Adrenal gland (tissue), 12 donors: ENCODE data around the gene MED17. TPM values are rescaled to one million over a fixed set of nuclear protein-coding genes. Genes with fewer than 3 reads are reported as not detected.

Experiments used
- DNase-seq, 7 donors: peaks; one replicate each; pipeline ENCODE4 v3.0.0-alpha.2; 2019 to 2020
- H3K27ac ChIP-seq, 5 donors: fragments of 200-600 bp; sonication (generic) in 4 of 5; 1 replicate in 3 of 5; 2 replicates in 2 of 5; pipeline versions ENCODE4 v1.5.1 to v1.8.0; 2016 to 2020; ENCODE audit warnings: mild to moderate bottlenecking in 1 of 5
- H3K27me3 ChIP-seq: fragments of 200-600 bp; 2 replicates; pipeline ENCODE4 v1.8.0; 2021
- H3K36me3 ChIP-seq, 2 donors: fragments of 200-600 bp; replicated peaks in 1 of 2; 1 replicate in 1 of 2; 2 replicates in 1 of 2; pipeline versions ENCODE4 v1.5.1 to v1.8.0; 2018 to 2022
- H3K4me1 ChIP-seq, 2 donors: fragments of 200-600 bp; replicated peaks in 1 of 2; 1 replicate in 1 of 2; 2 replicates in 1 of 2; pipeline versions ENCODE4 v1.5.1 to v1.8.0; 2018 to 2021
- H3K4me3 ChIP-seq, 4 donors: fragments of 200-600 bp; sonication (generic) in 3 of 4; one replicate each; pipeline ENCODE4 v1.5.1; 2016 to 2018
- H3K9me3 ChIP-seq, 3 donors: fragments of 200-600 bp; sonication (generic) in 1 of 3; replicated peaks in 1 of 3; 1 replicate in 2 of 3; 2 replicates in 1 of 3; pipeline versions ENCODE4 v1.5.1 to v1.8.0; 2016 to 2021
- CTCF ChIP-seq, 6 experiments: fragments of 450-650 bp in 4 of 6; fragments of 200-600 bp in 2 of 6; sonication (generic) in 1 of 6; IDR thresholded peaks; 1 replicate in 5 of 6; 2 replicates in 1 of 6; pipeline versions ENCODE4 v1.5.1 to v1.8.0; 2016 to 2021; ENCODE audit warnings: antibody characterized with exemption in 6 of 6, mild to moderate bottlenecking in 2 of 6, moderate library complexity in 1 of 6
- POLR2A ChIP-seq, 2 donors: fragments of 450-650 bp; IDR thresholded peaks; one replicate each; pipeline ENCODE4 v1.6.1; 2017; ENCODE audit warnings: antibody characterized with exemption in 2 of 2, mild to moderate bottlenecking in 2 of 2, moderate library complexity in 1 of 2
- WGBS, 4 donors: extraction: QIAGEN DNeasy Blood & Tissue Kit in 2 of 4; methylation state at CpG; one replicate each; pipeline versions ENCODE4 v1.1.5 to v1.1.7; 2013 to 2017; 5-methylcytosine and 5-hydroxymethylcytosine counted together
- intact Hi-C, 2 donors: fragments of 100-400 bp; cut with DNase I; formaldehyde crosslinking; loops; one replicate each; pipeline versions ENCODE4 v1.14.1 to v1.15.0; 2022 to 2023
- polyA plus RNA-seq, 3 donors: library from polyadenylated mRNA; stranded (reverse); fragments of 200-250 nt in 2 of 3; fragments of 350-450 nt in 1 of 3; fragmentation: Illumina TruSeq in 1 of 3; extraction: RNeasy Lipid Tissue Mini Kit (QIAGEN cat#74804) in 1 of 3; gene quantifications; one replicate each; pipeline ENCODE4 v1.2.3, GENCODE V29; 2013 to 2014
- total RNA-seq, 9 donors: library from RNA; depleted of rRNA in 4 of 9; stranded (reverse); fragments of >200 nt in 4 of 9; fragments of 120-200 nt in 1 of 9; fragmentation: NEBNext Ultra II Directional in 1 of 9; extraction: Animal tissue kit (Norgen Biotek cat#: 25700) in 1 of 9; gene quantifications; one replicate each; pipeline versions ENCODE4 v1.1.0 to v1.2.4, GENCODE V29; 2013 to 2023
- donor health status: healthy with polysubstance abuse.
- donor health status: Bipolar disorder and iron deficiency.
- donor health status: DM: yes; HTN: yes; CAD: no.
- donor health status: DM: no; HTN: no; CAD: no.
- donor health status: DM: no; HTN: no; CAD: no.
- donor health status: DM: yes; HTN: yes; CAD: no.

Gene MED17
- total and polyA plus RNA-seq, 12 donors = 8.4 to 32.0 (median 21.1) TPM

GRCh38 chr11:93747122-93747521 is 37.0 kb upstream of the MED17 start:
- intact Hi-C loops = no loop called here
- no peak for DNase-seq
- WGBS, 4 donors = 88 to 97% (median 94%) methylated on average over 1 of the region's 1 CpG
- Histone ChIP-seq H3K27me3 (no peaks in the 10 kb centered on the region), H3K36me3 (peaks cover 0 to 5% of the 10 kb centered on the region in 2 donors), H3K4me3 (no peak overlapping the region), H3K9me3 (no peaks in the 10 kb centered on the region), H3K27ac (no peak overlapping the region), H3K4me1 (peaks cover 0 to 8% of the 10 kb centered on the region in 2 donors)
- TF ChIP-seq POLR2A (IDR thresholded peaks at IDR 0.05) = no peak

- H3K36me3 ChIP-seq = peaks cover 0 to 15% of the 10 kb centered on the region in 2 donors
- intact Hi-C loops = no loop called here
- H3K27me3 ChIP-seq = no peaks in the 10 kb centered on the region
- no peak for TF ChIP-seq POLR2A (IDR thresholded peaks at IDR 0.05)
- no peak for TF ChIP-seq CTCF (IDR thresholded peaks at IDR 0.05)
- H3K9me3 ChIP-seq = no peaks in the 10 kb centered on the region
- no peak overlapping the region for H3K4me3 ChIP-seq
- 81 to 94% (median 85%) methylated on average over 1 of the region's 1 CpG for WGBS, 4 donors
- no peaks in the 10 kb centered on the region for H3K4me1 ChIP-seq
- no peak overlapping the region for H3K27ac ChIP-seq
- no peak for DNase-seq
Observed at GRCh38 chr11:93751001-93751400, 33.1 kb upstream of the MED17 start.

- no peak for DNase-seq
- Histone ChIP-seq H3K9me3 (no peaks in the 10 kb centered on the region), H3K4me1 (no peaks in the 10 kb centered on the region), H3K4me3 (no peak overlapping the region), H3K27ac (no peak overlapping the region), H3K36me3 (peaks cover 0 to 31% of the 10 kb centered on the region in 2 donors), H3K27me3 (no peaks in the 10 kb centered on the region)
- intact Hi-C loops = no loop called here
- no peak for TF ChIP-seq POLR2A (IDR thresholded peaks at IDR 0.05)
- TF ChIP-seq CTCF (IDR thresholded peaks at IDR 0.05) = no peak
- 96 to 99% (median 98%) methylated on average over 2 of the region's 2 CpGs for WGBS, 4 donors
Observed at GRCh38 chr11:93753241-93753640, 30.8 kb upstream of the MED17 start.

DNA sequence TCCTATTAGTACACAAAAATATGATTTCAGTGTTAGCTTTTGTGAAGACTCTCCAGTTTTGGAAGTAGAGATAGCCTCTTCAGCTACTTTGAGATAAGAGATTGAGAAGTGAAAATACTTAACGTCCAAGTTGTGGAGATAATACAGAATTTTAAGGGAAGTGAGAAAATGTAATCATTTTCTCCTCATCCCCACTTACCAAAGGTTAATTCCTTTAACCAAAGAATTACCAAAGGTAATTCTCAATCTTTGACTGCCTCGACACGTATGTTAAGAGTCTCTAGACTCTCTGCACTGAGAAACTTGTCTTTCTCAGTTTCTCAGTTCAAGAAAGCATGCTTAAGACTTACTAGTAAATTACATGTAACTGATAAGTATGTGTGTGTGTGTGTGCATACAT is 27.3 kb upstream of the MED17 start:
- intact Hi-C loops = loop anchor here in 1 of 2 donors (5.0 kb wide), 1 partner anchor 36 kb away; no protein-coding TSS in a partner anchor
- Histone ChIP-seq H3K9me3 (no peaks in the 10 kb centered on the region), H3K4me1 (no peaks in the 10 kb centered on the region), H3K4me3 (no peak overlapping the region), H3K27me3 (no peaks in the 10 kb centered on the region), H3K27ac (no peak overlapping the region), H3K36me3 (peaks cover 0 to 60% of the 10 kb centered on the region in 2 donors)
- WGBS, 4 donors = 82 to 85% (median 83%) methylated on average over 3 of the region's 3 CpGs
- TF ChIP-seq CTCF (IDR thresholded peaks at IDR 0.05) (no peak), POLR2A (IDR thresholded peaks at IDR 0.05) (no peak)
- DNase-seq = no peak

DNA sequence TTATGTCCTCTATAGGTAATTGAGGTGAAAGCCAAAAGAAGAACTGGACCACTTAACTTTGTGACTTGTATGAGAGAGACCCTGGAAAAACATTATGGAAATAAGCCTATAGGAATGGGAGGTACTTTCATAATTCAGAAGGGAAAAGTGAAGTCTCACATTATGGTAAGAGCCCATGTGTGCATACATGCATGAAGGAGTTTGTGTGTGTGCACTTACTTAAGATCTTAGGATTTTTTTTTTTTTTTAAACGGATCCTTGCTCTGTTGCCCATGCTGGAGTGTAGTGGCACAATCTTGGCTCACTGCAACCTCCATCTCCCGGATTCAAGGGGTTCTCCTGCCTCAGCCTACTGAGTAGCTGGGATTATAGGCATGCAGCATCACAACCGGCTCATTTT is 26.8 kb upstream of the MED17 start:
- peaks cover 0 to 64% of the 10 kb centered on the region in 2 donors for H3K36me3 ChIP-seq
- intact Hi-C loops = loop anchor here in 1 of 2 donors (5.0 kb wide), 1 partner anchor 35 kb away; no protein-coding TSS in a partner anchor
- TF ChIP-seq POLR2A (IDR thresholded peaks at IDR 0.05) (no peak), CTCF (IDR thresholded peaks at IDR 0.05) (no peak)
- no peak overlapping the region for H3K27ac ChIP-seq
- no peak overlapping the region for H3K4me3 ChIP-seq
- DNase-seq = no peak
- H3K27me3 ChIP-seq = no peaks in the 10 kb centered on the region
- no peaks in the 10 kb centered on the region for H3K4me1 ChIP-seq
- H3K9me3 ChIP-seq = no peaks in the 10 kb centered on the region
- WGBS, 4 donors = 91 to 95% (median 94%) methylated on average over 2 to 3 of the region's 3 CpGs
